Loucy (cell line): Measurements from ENCODE around the gene TTC29.

Experiments
- EZH2phosphoT487 ChIP-seq: fragments of 200-600 bp; IDR thresholded peaks from 2 replicates; pipeline ENCODE4 v1.6.1; 2018; ENCODE audit warnings: antibody characterized with exemption, mild to moderate bottlenecking, moderate library complexity, borderline replicate concordance
- TF ChIP-seq, protein P1 (sequence below): fragments of 200-600 bp; sonication (generic); conservative IDR thresholded peaks from 2 replicates; pipeline ENCODE4 v1.5.1; 2014; ENCODE audit warnings: mild to moderate bottlenecking, antibody characterized with exemption, low read length

DNA sequence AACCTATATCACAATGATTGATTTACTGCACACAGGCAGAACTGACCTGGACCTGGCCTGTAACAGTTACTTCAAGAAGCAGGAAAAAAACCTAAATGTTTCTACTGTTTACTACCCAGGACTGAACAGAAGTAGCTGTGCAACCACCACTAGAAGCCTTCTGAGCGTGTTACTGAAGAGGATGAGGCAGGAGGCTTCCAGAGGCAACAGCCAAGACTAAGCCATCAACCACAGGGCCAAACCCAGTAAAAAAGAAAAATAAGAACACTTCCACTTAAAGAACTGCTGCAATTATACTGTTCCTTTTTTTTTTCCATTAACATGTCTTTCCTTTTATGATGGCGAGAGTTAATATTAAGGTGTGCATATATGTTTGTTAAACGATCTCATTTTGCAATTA lies 29.4 kb upstream of the TTC29 start:
- TF ChIP-seq, protein P1, sequence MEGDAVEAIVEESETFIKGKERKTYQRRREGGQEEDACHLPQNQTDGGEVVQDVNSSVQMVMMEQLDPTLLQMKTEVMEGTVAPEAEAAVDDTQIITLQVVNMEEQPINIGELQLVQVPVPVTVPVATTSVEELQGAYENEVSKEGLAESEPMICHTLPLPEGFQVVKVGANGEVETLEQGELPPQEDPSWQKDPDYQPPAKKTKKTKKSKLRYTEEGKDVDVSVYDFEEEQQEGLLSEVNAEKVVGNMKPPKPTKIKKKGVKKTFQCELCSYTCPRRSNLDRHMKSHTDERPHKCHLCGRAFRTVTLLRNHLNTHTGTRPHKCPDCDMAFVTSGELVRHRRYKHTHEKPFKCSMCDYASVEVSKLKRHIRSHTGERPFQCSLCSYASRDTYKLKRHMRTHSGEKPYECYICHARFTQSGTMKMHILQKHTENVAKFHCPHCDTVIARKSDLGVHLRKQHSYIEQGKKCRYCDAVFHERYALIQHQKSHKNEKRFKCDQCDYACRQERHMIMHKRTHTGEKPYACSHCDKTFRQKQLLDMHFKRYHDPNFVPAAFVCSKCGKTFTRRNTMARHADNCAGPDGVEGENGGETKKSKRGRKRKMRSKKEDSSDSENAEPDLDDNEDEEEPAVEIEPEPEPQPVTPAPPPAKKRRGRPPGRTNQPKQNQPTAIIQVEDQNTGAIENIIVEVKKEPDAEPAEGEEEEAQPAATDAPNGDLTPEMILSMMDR: no peak
- TF ChIP-seq EZH2phosphoT487: no peak
